ENCODE measurements around the gene PDE3A. TPM values are rescaled to one million over a fixed set of nuclear protein-coding genes. Genes with fewer than 3 reads are reported as not detected.
A peak's percentile ranks its signal among the peaks of the same experiment; 100 is the strongest.

Gene PDE3A
- total and polyA plus RNA-seq, 2 experiments from 2014 or later, result 11.1 to 61.6 TPM

- H3K4me3 ChIP-seq, result no peak overlapping the region
- peaks cover 11% of the 10 kb centered on the region for H3K4me1 ChIP-seq (ENCODE audit: insufficient read depth)
- no peaks in the 10 kb centered on the region for H3K36me3 ChIP-seq (replicated peaks; ENCODE audit: insufficient read depth, low read depth)
- H2AFZ ChIP-seq, result no peak overlapping the region
- WGBS (ENCODE audit: low lambda C conversion rate, missing lambda C conversion rate), result 76% methylated on average over 6 of the region's 6 CpGs
- H3K79me2 ChIP-seq, result peaks cover 38% of the 10 kb centered on the region
- H3K27ac ChIP-seq, result no peak overlapping the region
- no peak for TF ChIP-seq EZH2phosphoT487 (IDR thresholded peaks at IDR 0.05; ENCODE audit: low read depth, severe bottlenecking, unreplicated experiment)
- TF ChIP-seq, protein P1, sequence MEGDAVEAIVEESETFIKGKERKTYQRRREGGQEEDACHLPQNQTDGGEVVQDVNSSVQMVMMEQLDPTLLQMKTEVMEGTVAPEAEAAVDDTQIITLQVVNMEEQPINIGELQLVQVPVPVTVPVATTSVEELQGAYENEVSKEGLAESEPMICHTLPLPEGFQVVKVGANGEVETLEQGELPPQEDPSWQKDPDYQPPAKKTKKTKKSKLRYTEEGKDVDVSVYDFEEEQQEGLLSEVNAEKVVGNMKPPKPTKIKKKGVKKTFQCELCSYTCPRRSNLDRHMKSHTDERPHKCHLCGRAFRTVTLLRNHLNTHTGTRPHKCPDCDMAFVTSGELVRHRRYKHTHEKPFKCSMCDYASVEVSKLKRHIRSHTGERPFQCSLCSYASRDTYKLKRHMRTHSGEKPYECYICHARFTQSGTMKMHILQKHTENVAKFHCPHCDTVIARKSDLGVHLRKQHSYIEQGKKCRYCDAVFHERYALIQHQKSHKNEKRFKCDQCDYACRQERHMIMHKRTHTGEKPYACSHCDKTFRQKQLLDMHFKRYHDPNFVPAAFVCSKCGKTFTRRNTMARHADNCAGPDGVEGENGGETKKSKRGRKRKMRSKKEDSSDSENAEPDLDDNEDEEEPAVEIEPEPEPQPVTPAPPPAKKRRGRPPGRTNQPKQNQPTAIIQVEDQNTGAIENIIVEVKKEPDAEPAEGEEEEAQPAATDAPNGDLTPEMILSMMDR (IDR thresholded peaks at IDR 0.05; ENCODE audit: poor library complexity), result no peak
- no peak for TF ChIP-seq EZH2 (IDR thresholded peaks at IDR 0.05; ENCODE audit: borderline replicate concordance)
- H3K4me2 ChIP-seq, result no peak overlapping the region
- no peaks in the 10 kb centered on the region for H3K27me3 ChIP-seq
- no peaks in the 10 kb centered on the region for H3K9me3 ChIP-seq (ENCODE audit: low read depth)
- no peak for DNase-seq (ENCODE audit: low spot score)
- H4K20me1 ChIP-seq (ENCODE audit: insufficient read depth, poor library complexity, severe bottlenecking), result no peaks in the 10 kb centered on the region
- H3K9me2 ChIP-seq (replicated peaks; ENCODE audit: insufficient read depth), result no peaks in the 10 kb centered on the region
Observed at GRCh38 chr12:20453756-20454310, 85.5 kb downstream of the PDE3A start.

- no peak overlapping the region for H3K4me2 ChIP-seq
- no peak overlapping the region for H3K4me3 ChIP-seq
- no peak overlapping the region for H3K27ac ChIP-seq
- H3K79me2 ChIP-seq, result peaks cover 41% of the 10 kb centered on the region
- H3K9me2 ChIP-seq (replicated peaks; ENCODE audit: insufficient read depth), result no peaks in the 10 kb centered on the region
- no peaks in the 10 kb centered on the region for H4K20me1 ChIP-seq (ENCODE audit: insufficient read depth, poor library complexity, severe bottlenecking)
- TF ChIP-seq EZH2phosphoT487 (IDR thresholded peaks at IDR 0.05; ENCODE audit: low read depth, severe bottlenecking, unreplicated experiment) (no peak), EZH2 (IDR thresholded peaks at IDR 0.05; ENCODE audit: borderline replicate concordance) (no peak)
- TF ChIP-seq, protein P1 (IDR thresholded peaks at IDR 0.05; ENCODE audit: poor library complexity), result no peak
- H2AFZ ChIP-seq, result no peak overlapping the region
- no peaks in the 10 kb centered on the region for H3K27me3 ChIP-seq
- no peak for DNase-seq (ENCODE audit: low spot score)
- no peaks in the 10 kb centered on the region for H3K36me3 ChIP-seq (replicated peaks; ENCODE audit: insufficient read depth, low read depth)
- WGBS (ENCODE audit: low lambda C conversion rate, missing lambda C conversion rate), result 61% methylated on average over 4 of the region's 4 CpGs
- peaks cover 11% of the 10 kb centered on the region for H3K4me1 ChIP-seq (ENCODE audit: insufficient read depth)
- H3K9me3 ChIP-seq (ENCODE audit: low read depth), result no peaks in the 10 kb centered on the region
Observed at GRCh38 chr12:20455001-20455706, 86.8 kb downstream of the PDE3A start.

- no peak overlapping the region for H2AFZ ChIP-seq
- TF ChIP-seq EZH2phosphoT487 (IDR thresholded peaks at IDR 0.05; ENCODE audit: low read depth, severe bottlenecking, unreplicated experiment) (no peak), EZH2 (IDR thresholded peaks at IDR 0.05; ENCODE audit: borderline replicate concordance) (no peak)
- TF ChIP-seq, protein P1 (IDR thresholded peaks at IDR 0.05; ENCODE audit: poor library complexity), result no peak
- no peaks in the 10 kb centered on the region for H4K20me1 ChIP-seq (ENCODE audit: insufficient read depth, poor library complexity, severe bottlenecking)
- H3K4me2 ChIP-seq, result peak overlapping the region; percentile 11
- H3K36me3 ChIP-seq (replicated peaks; ENCODE audit: insufficient read depth, low read depth), result no peaks in the 10 kb centered on the region
- H3K9me2 ChIP-seq (replicated peaks; ENCODE audit: insufficient read depth), result no peaks in the 10 kb centered on the region
- H3K79me2 ChIP-seq, result peaks cover 43% of the 10 kb centered on the region
- no peak overlapping the region for H3K4me3 ChIP-seq
- no peak for DNase-seq (ENCODE audit: low spot score)
- 90% methylated on average over 2 of the region's 2 CpGs for WGBS (ENCODE audit: low lambda C conversion rate, missing lambda C conversion rate)
- H3K9me3 ChIP-seq (ENCODE audit: low read depth), result no peaks in the 10 kb centered on the region
- H3K27me3 ChIP-seq, result no peaks in the 10 kb centered on the region
- H3K27ac ChIP-seq, result no peak overlapping the region
- peaks cover 14% of the 10 kb centered on the region for H3K4me1 ChIP-seq (ENCODE audit: insufficient read depth)
Observed at GRCh38 chr12:20457582-20457981, 89.2 kb downstream of the PDE3A start.

Data from hepatocyte (in vitro differentiated cells).